ENCODE results near the gene SCUBE1. TPM values are rescaled to one million over a fixed set of nuclear protein-coding genes. Genes with fewer than 3 reads are reported as not detected.

The SCUBE1 gene
- total and polyA plus RNA-seq, 2 of the 4 experiments (the other 2 are of a cell fraction): not detected

DNA sequence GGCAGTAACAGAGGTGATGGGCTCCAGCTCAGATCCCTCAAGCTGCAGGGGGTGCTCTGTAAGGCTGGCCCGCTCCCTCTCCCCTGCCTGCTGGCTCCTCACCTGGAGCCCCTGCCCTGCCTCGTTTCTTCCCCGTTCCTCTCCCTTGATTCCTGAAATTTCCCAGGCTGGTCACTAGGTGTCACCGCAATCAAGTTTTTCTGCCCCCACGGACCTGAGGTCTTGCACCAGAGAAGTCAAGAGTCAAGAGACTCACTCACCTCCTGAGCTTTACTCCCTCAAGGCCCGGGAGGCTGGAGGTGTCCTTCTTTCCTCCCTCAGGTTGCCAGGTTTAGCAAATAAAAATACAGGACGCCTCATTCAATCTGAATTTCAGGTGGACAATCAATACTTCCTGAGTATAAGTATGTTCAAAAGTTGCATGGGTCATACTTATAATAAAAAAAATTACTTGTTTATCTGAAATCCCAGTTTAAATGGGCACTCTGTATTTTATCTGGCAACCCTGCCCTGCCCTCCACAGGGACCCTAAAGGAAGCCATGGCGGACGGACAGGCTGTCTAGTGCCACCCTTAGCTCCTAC, 69.2 kb downstream of the SCUBE1 start (continued):
- TF ChIP-seq CEBPB (IDR thresholded peaks at IDR 0.05; ENCODE audit: low read depth, low read length): peak; percentile 33; the same call in 1 of the 2 replicates

DNA sequence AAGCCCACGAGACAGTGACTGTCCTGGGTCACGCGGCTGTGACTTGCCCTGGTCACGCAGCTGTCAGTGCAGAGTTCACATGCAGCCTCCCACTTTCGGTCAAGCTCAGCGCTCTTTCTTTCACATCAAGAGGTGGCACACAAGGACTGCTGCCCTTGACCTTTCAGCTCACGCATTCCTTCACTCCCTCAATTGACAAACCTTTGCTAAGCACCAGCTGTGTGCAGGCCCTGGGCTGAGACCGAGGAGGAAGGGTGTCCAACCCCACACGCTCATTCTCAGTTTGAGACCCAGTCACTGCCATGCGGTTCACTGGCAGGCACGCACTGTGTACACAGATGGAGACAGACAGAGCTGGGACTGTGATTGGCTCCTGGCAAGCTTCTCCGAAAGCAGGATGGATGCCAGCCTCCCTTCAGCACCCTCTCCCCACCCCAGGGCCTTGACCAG, 70.3 kb downstream of the SCUBE1 start:
- 56% methylated on average over 7 of the region's 12 CpGs; no CpG with 5 or more reads in 1 of the 2 experiments for WGBS, 2 experiments (ENCODE audit: extremely low coverage in 2 of 2, insufficient read length in 1 of 2)
- Histone ChIP-seq H3K9ac (ENCODE audit: low read depth, low read length) (no peak overlapping the region), H3K4me1 (ENCODE audit: control insufficient read depth, insufficient read depth, low read length) (peaks cover 2% of the 10 kb centered on the region; the same call in 1 of the 2 replicates), H3K14ac (replicated peaks; ENCODE audit: low read depth, low read length) (no peak overlapping the region), H2BK120ac (ENCODE audit: low read depth, low read length) (no peak overlapping the region), H2AK5ac (ENCODE audit: low read depth, low read length) (no peak overlapping the region), H3K27ac (ENCODE audit: insufficient read depth, low read length) (no peak overlapping the region), H3K79me1 (ENCODE audit: low read depth in 1 of 2, low read length in 2 of 2) (no peaks in the 10 kb centered on the region), H3K36me3 (ENCODE audit: control insufficient read depth, insufficient read depth, low read length) (no peaks in the 10 kb centered on the region), H4K91ac (ENCODE audit: insufficient read depth, low read depth, low read length) (no peak overlapping the region), H2BK15ac (ENCODE audit: low read depth, low read length) (no peak overlapping the region), H2AFZ (replicated peaks; ENCODE audit: low read length, poor library complexity) (peak overlapping the region; percentile 32), H3K4me3 (ENCODE audit: insufficient read depth, low read depth, low read length) (no peak overlapping the region), H4K20me1 (ENCODE audit: insufficient read depth, low read length) (no peaks in the 10 kb centered on the region), H4K8ac (ENCODE audit: low read depth in 2 of 2, low read length in 2 of 2) (no peak overlapping the region), H2BK20ac (ENCODE audit: low read depth, low read length) (no peak overlapping the region), H3K9me1 (ENCODE audit: insufficient read depth, low read length) (no peaks in the 10 kb centered on the region), H4K5ac (ENCODE audit: low read depth, low read length) (no peak overlapping the region), H3K56ac (ENCODE audit: extremely low read depth, insufficient read depth, low read length) (no peak overlapping the region), H3K4ac (ENCODE audit: low read depth, low read length) (no peak overlapping the region), H2AK9ac (replicated peaks; ENCODE audit: low read depth, low read length, poor library complexity) (no peak overlapping the region), H3K9me3 (ENCODE audit: control insufficient read depth, insufficient read depth, low read length) (no peaks in the 10 kb centered on the region), H3K18ac (ENCODE audit: low read depth, low read length) (no peak overlapping the region), H3K27me3 (ENCODE audit: control insufficient read depth, insufficient read depth, low read length) (peaks cover 33% of the 10 kb centered on the region), H2BK5ac (ENCODE audit: low read depth, low read length, poor library complexity, severe bottlenecking) (no peak overlapping the region), H3K4me2 (ENCODE audit: low read depth, low read length) (no peak overlapping the region), H3K23ac (ENCODE audit: low read depth, low read length) (no peak overlapping the region)
- dilution Hi-C loops (cut with HindIII; ENCODE audit: low sequenced_read_pairs, unreplicated experiment): no loop called here
- DNase-seq (no peak), ATAC-seq (ENCODE audit: low read depth) (no peak; the same call in 1 of the 2 replicates)
- in situ Hi-C loops (cut with MboI; ENCODE audit: low sequenced_read_pairs): loop anchor here (10.0 kb wide), 2 partner anchors 72 to 102 kb away; partner anchors contain the start of gene SCUBE1
- TF ChIP-seq RCOR1 (IDR thresholded peaks at IDR 0.05; ENCODE audit: insufficient replicate concordance, low read length) (no peak), CTCF (conservative IDR thresholded peaks at IDR 0.05; ENCODE audit: low read depth, low read length) (no peak), SMC3 (IDR thresholded peaks at IDR 0.05; ENCODE audit: low read depth, low read length) (no peak), FOS (IDR thresholded peaks at IDR 0.05; ENCODE audit: low read depth, low read length) (no peak), USF2 (IDR thresholded peaks at IDR 0.05; ENCODE audit: low read depth, low read length) (no peak), BHLHE40 (IDR thresholded peaks at IDR 0.05; ENCODE audit: low read depth, low read length) (no peak), RAD21 (IDR thresholded peaks at IDR 0.05; ENCODE audit: low read length) (no peak), NFE2L2 (IDR thresholded peaks at IDR 0.05; ENCODE audit: low read depth, low read length) (no peak), ELK1 (IDR thresholded peaks at IDR 0.05; ENCODE audit: borderline replicate concordance, low read depth, low read length) (no peak)
- ChIA-PET CTCF (interaction anchor here (0.6 to 2.5 kb wide), 6 partner anchors 24 to 614 kb away, joined by 3 to 26 read pairs (median 4); no protein-coding TSS in a partner anchor), POLR2A (ENCODE audit: unreplicated experiment) (no interaction called here)
- BruUV-seq (replicated peaks): no TSS peak
- intact Hi-C loops (cut with micrococcal nuclease): loop anchor here (10.0 kb wide), 1 partner anchor 632 kb away; no protein-coding TSS in a partner anchor

All from IMR-90 (cell line).